GM21619 (cell line): ENCODE results near the gene PAX4.
"Not testable (repeated sequence)": the region's sequence is repeated elsewhere in the genome, so short reads cannot be mapped to it uniquely, and the experiment has no call there.

ENCODE experiments used
- ATAC-seq: cut with Tn5 transposase; IDR thresholded peaks from one replicate; pipeline ENCODE4 v1.9.1; 2021; ENCODE audit not compliant: unreplicated experiment

The PAX4 gene

DNA sequence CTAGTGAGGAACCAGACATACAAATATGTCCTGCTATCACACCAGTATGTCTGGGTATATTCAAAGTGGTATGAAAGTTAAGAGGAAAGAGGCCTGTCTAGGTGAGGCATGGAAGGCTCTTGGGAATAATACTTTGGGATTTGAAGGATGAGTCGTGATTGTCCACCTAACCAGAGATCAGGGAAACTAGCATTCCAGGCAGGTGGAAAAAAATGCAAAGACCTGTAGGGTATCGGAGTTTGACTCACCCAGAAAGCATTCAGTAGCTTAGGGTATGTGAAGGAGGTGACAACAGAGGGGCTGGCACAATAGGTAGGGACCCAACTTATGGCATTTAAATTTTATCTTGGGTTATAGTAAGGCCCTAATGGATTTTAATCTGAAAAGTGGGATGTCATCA, 31.6 kb downstream of the PAX4 start:
- ATAC-seq = no peak

- peak; percentile 73 for ATAC-seq
These were observed 32.6 kb downstream of the PAX4 start, which contains the start of gene GCC1 for GRCh38 chr7:127585044-127585953. Gene GCC1 (minus strand): TSS chr7:127585596. CDS start chr7:127585182, 414 bp downstream.

DNA sequence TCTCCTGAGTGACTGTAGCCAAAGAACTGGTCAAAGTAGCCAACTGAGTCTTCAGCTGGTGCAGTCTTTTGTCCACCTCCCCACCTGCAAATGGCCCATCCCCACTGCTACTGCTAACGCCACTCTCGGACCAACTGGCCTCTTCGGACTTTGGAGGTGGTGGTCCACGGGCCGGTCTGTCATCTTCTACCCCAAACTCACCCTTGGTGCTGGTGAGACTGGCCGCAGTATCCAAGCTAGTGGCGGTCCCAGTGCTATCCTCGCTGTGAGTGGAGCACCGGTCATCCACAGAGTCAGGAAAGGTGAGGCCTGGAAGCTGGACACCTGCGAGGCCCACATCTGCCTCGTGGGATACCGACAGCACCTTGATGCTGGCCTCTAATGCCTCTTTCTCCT, 33.3 kb downstream of the PAX4 start:
- no peak for ATAC-seq

DNA sequence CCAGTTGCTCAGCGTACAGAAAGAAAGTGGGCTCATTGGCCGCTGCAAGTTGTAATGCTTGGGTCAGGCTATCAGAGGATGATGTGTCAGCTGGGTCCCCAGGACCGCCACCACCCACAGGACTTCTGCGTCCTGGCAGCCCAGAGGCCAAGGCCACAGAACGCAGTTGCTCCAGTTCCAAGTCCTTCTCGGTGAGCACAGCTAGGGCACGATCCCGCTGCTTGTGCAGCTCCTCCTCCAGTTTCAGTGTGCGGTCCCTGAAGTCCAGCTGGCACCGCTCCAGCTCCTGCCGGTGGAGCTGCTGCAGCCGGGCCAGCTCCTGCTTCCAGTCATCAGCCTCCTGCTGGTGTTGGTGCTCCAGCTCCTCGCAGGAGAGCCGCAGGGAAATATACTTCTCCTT, 35.6 kb downstream of the PAX4 start:
- ATAC-seq = no peak

GRCh38 chr7:127581716-127582115, 36.2 kb downstream of the PAX4 start:
- ATAC-seq = no peak

DNA sequence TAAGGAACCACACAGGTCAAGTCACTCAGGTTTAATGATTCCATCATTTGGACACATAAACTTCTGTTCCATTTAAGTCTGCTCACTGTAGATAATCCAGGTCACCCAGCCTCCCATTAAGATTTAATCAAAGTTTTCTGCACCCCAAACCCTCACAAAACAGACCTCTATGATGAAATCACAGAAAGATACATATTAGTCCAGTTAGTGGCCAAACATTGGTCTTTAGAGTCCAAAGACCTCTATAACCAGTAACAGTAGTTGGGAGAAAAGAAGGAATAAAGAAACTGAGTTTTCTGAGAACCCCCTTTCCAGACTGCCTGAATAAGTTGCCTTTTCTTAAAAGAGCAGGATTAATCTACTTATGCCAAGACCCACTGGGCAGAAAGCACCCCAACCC, 37.3 kb downstream of the PAX4 start:
- ATAC-seq = no peak

DNA sequence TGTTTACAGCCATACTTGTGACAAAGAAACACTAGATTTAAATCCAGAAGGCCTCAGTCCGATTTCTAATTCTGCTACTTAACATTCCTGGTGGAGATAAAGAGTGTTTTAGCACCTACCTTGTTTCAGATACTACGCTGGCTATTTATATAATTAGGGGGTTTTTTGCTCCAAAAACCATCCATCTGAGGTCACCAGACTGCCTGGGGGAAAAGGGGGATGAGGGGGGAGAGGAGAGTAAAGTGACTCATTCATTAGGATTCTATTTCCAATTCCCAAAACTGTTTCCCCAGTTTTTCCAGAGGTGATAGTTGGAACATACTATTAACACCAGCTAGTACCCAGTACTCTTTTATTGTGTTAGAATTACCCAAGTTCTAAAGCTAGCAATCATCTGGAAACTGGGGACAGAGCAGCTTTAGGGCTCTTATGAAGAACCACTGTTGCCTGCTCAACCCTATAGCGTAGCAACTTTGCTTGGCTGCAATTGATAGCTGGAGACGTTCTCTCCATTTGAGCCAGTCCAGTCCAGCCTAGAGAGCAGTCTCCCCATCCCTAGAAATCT, 39.1 kb downstream of the PAX4 start:
- ATAC-seq = no peak

GRCh38 chr7:127578036-127578684, 39.8 kb downstream of the PAX4 start:
- ATAC-seq = no peak

DNA sequence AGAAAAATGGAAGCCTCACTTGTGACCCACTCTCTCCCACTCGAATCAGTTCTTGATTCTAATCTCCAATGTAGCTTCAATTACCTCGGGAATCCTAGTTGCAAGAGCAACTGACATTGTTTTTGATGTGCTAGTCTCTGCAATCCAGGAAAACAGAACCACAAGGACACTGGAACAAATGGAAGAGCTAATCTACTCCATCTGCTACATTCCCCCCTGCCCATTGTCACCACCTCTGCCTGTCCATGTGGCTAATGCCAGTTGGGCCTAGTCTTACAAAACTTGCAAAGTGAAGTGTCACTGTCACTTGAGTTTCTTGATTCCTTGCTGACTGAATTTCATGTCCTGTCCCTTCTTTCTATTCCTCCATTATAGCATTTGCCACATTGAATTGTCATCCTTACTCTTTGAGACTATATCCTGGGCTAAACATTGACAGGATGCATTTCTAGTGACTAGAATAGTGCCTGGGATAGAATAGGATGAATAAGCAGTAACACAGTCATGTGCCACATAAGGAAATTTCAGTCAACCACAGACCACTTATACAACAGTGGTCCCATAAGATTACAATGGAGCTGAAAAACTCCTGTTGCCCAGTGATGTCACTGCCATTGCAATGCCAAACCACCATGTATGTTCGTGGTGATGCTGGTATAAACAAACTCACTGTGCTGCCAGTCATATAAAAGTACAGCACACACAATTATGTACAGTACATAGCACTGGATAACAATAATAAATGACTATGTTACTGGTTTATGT, 46.0 kb downstream of the PAX4 start:
- no peak for ATAC-seq

GRCh38 chr7:127568034-127568433, 49.9 kb downstream of the PAX4 start:
- not testable (repeated sequence) for ATAC-seq

DNA sequence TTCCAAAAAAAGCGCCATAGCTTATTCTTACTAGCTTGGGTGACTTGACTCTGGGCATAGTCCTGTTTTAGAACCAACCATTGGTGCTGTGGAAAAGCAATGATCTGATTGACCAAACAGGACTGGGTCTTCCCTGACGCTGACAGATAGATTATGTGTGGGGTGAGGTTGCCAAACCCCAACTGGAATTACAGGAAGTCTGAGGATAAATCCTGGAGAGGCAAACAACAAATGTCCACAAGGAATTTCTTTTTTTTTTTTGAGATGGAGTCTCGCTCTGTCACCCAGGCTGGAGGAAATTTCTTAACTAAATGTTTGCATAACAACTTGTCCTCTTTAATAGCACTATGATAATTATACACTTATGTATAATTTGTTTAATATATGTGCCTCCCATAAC, 51.7 kb downstream of the PAX4 start:
- no peak for ATAC-seq
